Hepatocyte (in vitro differentiated cells): Measurements from ENCODE around the gene HRG. TPM values are rescaled to one million over a fixed set of nuclear protein-coding genes. Genes with fewer than 3 reads are reported as not detected.

Experiments
- DNase-seq: peaks from one replicate; pipeline ENCODE4 v3.0.0-alpha.2; 2016; ENCODE audit warnings: low spot score
- H2AFZ ChIP-seq: fragments of 200-600 bp; sonication (generic); 2 replicates; pipeline ENCODE4 v1.6.0; 2016; ENCODE audit warnings: antibody characterized with exemption, mild to moderate bottlenecking
- H3K27ac ChIP-seq: fragments of 200-600 bp; sonication (generic); 2 replicates; pipeline ENCODE4 v1.5.1; 2016; ENCODE audit warnings: mild to moderate bottlenecking
- H3K27me3 ChIP-seq: fragments of 200-600 bp; sonication (generic); 2 replicates; pipeline ENCODE4 v1.6.1; 2016
- H3K36me3 ChIP-seq: fragments of 200-600 bp; sonication (generic); replicated peaks from 2 replicates; pipeline ENCODE4 v1.5.1; 2016; ENCODE audit warnings: low read depth; ENCODE audit not compliant: insufficient read depth
- H3K4me1 ChIP-seq: fragments of 200-600 bp; sonication (generic); 2 replicates; pipeline ENCODE4 v1.5.1; 2016; ENCODE audit warnings: mild to moderate bottlenecking, moderate library complexity; ENCODE audit not compliant: insufficient read depth
- H3K4me2 ChIP-seq: fragments of 200-600 bp; sonication (generic); 2 replicates; pipeline ENCODE4 v1.6.0; 2016
- H3K4me3 ChIP-seq: fragments of 200-600 bp; sonication (generic); 2 replicates; pipeline ENCODE4 v1.5.1; 2016; ENCODE audit warnings: mild to moderate bottlenecking
- H3K79me2 ChIP-seq: fragments of 200-600 bp; sonication (generic); 2 replicates; pipeline ENCODE4 v1.6.0; 2017; ENCODE audit warnings: mild to moderate bottlenecking
- H3K9me2 ChIP-seq: fragments of 200-600 bp; sonication (generic); replicated peaks from 2 replicates; pipeline ENCODE4 v1.6.0; 2017; ENCODE audit warnings: mild to moderate bottlenecking; ENCODE audit not compliant: insufficient read depth
- H3K9me3 ChIP-seq: fragments of 200-600 bp; sonication (generic); 2 replicates; pipeline ENCODE4 v1.5.1; 2016; ENCODE audit warnings: low read depth, mild to moderate bottlenecking
- H4K20me1 ChIP-seq: fragments of 200-600 bp; sonication (generic); 2 replicates; pipeline ENCODE4 v1.6.0; 2016; ENCODE audit warnings: mild to moderate bottlenecking; ENCODE audit not compliant: insufficient read depth, poor library complexity, severe bottlenecking
- EZH2 ChIP-seq: fragments of 200-600 bp; sonication (generic); IDR thresholded peaks from 2 replicates; pipeline ENCODE4 v1.6.1; 2016; ENCODE audit warnings: antibody characterized with exemption, mild to moderate bottlenecking, borderline replicate concordance
- EZH2phosphoT487 ChIP-seq: fragments of 200-600 bp; sonication (generic); IDR thresholded peaks from one replicate; pipeline ENCODE4 v1.6.1; 2018; ENCODE audit warnings: antibody characterized with exemption, mild to moderate bottlenecking, low read depth, moderate library complexity; ENCODE audit not compliant: unreplicated experiment, severe bottlenecking
- WGBS: methylation state at CpG from one replicate; pipeline ENCODE4 v1.1.6; 2016; ENCODE audit warnings: low lambda C conversion rate; ENCODE audit errors: missing lambda C conversion rate; 5-methylcytosine and 5-hydroxymethylcytosine counted together
- polyA plus RNA-seq: library from polyadenylated mRNA; unstranded; fragments of >200 nt; fragmentation: Nextera tagmentation; extraction: Ambion mirVana; gene quantifications from 2 replicates; pipeline ENCODE4 v1.2.1, GENCODE V29; 2016
- total RNA-seq: library from RNA; depleted of rRNA; stranded (reverse); fragments of >200 nt; gene quantifications from 2 replicates; pipeline ENCODE4 v1.2.3, GENCODE V29; 2014
- TF ChIP-seq, protein P1 (sequence below): fragments of 200-600 bp; sonication (generic); IDR thresholded peaks from 2 replicates; pipeline ENCODE4 v1.5.1; 2016; ENCODE audit warnings: antibody characterized with exemption, mild to moderate bottlenecking; ENCODE audit not compliant: poor library complexity

The HRG gene
- total and polyA plus RNA-seq, 2 experiments from 2014 or later: 1.7 to 2.1 TPM

DNA sequence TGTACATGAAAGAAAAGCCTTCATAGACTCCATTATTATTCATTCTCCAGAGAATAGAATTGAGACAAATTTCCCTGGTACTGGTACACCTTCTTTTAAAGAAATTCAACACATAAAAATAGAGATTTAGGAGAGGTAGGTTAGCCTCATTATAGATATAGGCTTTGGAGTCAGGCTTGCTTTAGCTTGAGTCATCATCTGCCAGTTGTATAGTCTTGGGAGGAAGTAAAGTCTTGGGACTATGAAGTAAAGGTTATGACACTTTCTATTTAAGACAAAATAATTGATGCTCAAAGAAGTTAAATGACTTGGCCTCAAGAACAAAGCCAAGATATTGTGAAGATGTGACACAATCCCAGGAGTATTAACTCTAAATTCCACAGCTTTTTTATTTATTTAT is 4.3 kb downstream of the HRG start:
- no peak for DNase-seq
- no peaks in the 10 kb centered on the region for H3K9me3 ChIP-seq
- no peaks in the 10 kb centered on the region for H3K9me2 ChIP-seq
- H3K4me3 ChIP-seq: no peak overlapping the region
- no peak for TF ChIP-seq EZH2
- TF ChIP-seq, protein P1, sequence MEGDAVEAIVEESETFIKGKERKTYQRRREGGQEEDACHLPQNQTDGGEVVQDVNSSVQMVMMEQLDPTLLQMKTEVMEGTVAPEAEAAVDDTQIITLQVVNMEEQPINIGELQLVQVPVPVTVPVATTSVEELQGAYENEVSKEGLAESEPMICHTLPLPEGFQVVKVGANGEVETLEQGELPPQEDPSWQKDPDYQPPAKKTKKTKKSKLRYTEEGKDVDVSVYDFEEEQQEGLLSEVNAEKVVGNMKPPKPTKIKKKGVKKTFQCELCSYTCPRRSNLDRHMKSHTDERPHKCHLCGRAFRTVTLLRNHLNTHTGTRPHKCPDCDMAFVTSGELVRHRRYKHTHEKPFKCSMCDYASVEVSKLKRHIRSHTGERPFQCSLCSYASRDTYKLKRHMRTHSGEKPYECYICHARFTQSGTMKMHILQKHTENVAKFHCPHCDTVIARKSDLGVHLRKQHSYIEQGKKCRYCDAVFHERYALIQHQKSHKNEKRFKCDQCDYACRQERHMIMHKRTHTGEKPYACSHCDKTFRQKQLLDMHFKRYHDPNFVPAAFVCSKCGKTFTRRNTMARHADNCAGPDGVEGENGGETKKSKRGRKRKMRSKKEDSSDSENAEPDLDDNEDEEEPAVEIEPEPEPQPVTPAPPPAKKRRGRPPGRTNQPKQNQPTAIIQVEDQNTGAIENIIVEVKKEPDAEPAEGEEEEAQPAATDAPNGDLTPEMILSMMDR: no peak
- no peak for TF ChIP-seq EZH2phosphoT487
- H3K27ac ChIP-seq: no peak overlapping the region
- no peaks in the 10 kb centered on the region for H4K20me1 ChIP-seq
- no peaks in the 10 kb centered on the region for H3K79me2 ChIP-seq
- H3K27me3 ChIP-seq: no peaks in the 10 kb centered on the region
- no peaks in the 10 kb centered on the region for H3K36me3 ChIP-seq
- no peak overlapping the region for H2AFZ ChIP-seq
- H3K4me2 ChIP-seq: no peak overlapping the region
- no peaks in the 10 kb centered on the region for H3K4me1 ChIP-seq

- DNase-seq: no peak
- H3K4me3 ChIP-seq: no peak overlapping the region
- no peaks in the 10 kb centered on the region for H3K9me2 ChIP-seq
- H4K20me1 ChIP-seq: no peaks in the 10 kb centered on the region
- H2AFZ ChIP-seq: no peak overlapping the region
- TF ChIP-seq EZH2phosphoT487 (no peak), EZH2 (no peak)
- TF ChIP-seq, protein P1: no peak
- H3K9me3 ChIP-seq: no peaks in the 10 kb centered on the region
- H3K27me3 ChIP-seq: no peaks in the 10 kb centered on the region
- no peak overlapping the region for H3K27ac ChIP-seq
- H3K4me2 ChIP-seq: no peak overlapping the region
- no peaks in the 10 kb centered on the region for H3K36me3 ChIP-seq
- WGBS: 96% methylated on average over 3 of the region's 3 CpGs
- no peaks in the 10 kb centered on the region for H3K4me1 ChIP-seq
- H3K79me2 ChIP-seq: no peaks in the 10 kb centered on the region
Observed at GRCh38 chr3:186671051-186671450, 5.2 kb downstream of the HRG start.

- no peak for DNase-seq
- H2AFZ ChIP-seq: no peak overlapping the region
- no peaks in the 10 kb centered on the region for H3K9me2 ChIP-seq
- H3K36me3 ChIP-seq: no peaks in the 10 kb centered on the region
- H3K27ac ChIP-seq: no peak overlapping the region
- H3K79me2 ChIP-seq: no peaks in the 10 kb centered on the region
- H3K9me3 ChIP-seq: no peaks in the 10 kb centered on the region
- H3K4me3 ChIP-seq: no peak overlapping the region
- no peak for TF ChIP-seq EZH2
- TF ChIP-seq, protein P1: no peak
- TF ChIP-seq EZH2phosphoT487: no peak
- no peak overlapping the region for H3K4me2 ChIP-seq
- H3K27me3 ChIP-seq: no peaks in the 10 kb centered on the region
- H3K4me1 ChIP-seq: no peaks in the 10 kb centered on the region
- no peaks in the 10 kb centered on the region for H4K20me1 ChIP-seq
Observed at GRCh38 chr3:186678604-186679003, 12.8 kb downstream of the HRG start.

DNA sequence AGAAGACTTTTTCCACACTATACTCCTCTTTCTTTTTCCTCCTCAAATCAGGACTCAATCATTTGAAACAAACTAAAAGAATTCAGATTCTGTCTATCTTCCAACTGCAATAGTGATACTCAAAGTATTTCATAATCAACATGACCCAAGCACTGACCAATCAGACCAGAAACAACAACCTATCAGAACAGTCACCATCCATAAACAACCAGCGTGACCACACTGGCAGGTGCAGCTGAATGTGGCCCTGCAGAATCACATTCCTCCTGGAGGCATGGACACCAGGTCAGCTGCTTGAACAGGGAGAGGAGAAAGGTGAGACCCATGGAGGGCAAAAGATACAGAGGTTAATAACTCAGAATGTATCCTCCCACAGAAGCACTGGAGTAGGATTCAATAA is 13.3 kb downstream of the HRG start:
- WGBS: 92% methylated on average over 1 of the region's 1 CpG
- H3K4me1 ChIP-seq: no peaks in the 10 kb centered on the region
- no peak for DNase-seq
- H2AFZ ChIP-seq: no peak overlapping the region
- H3K79me2 ChIP-seq: no peaks in the 10 kb centered on the region
- no peaks in the 10 kb centered on the region for H3K9me2 ChIP-seq
- H3K4me3 ChIP-seq: no peak overlapping the region
- H3K9me3 ChIP-seq: no peaks in the 10 kb centered on the region
- no peak overlapping the region for H3K27ac ChIP-seq
- TF ChIP-seq EZH2 (no peak), EZH2phosphoT487 (no peak)
- TF ChIP-seq, protein P1: no peak
- H3K27me3 ChIP-seq: no peaks in the 10 kb centered on the region
- no peaks in the 10 kb centered on the region for H3K36me3 ChIP-seq
- no peak overlapping the region for H3K4me2 ChIP-seq
- H4K20me1 ChIP-seq: no peaks in the 10 kb centered on the region
